Kidney (tissue), 14 donors: Measurements from ENCODE around the gene DNM3. TPM values are rescaled to one million over a fixed set of nuclear protein-coding genes. Genes with fewer than 3 reads are reported as not detected.

Source experiments
- DNase-seq, 5 donors: peaks; one replicate each; pipeline ENCODE4 v3.0.0-alpha.2; 2013 to 2020
- FAIRE-seq: peaks from 2 replicates; lab custom pipeline; 2012; peaks lifted over from hg19 to GRCh38; lab: Jason Lieb, UNC
- H3K27ac ChIP-seq, 2 donors: one replicate each; pipeline ENCODE4 v1.7.0; 2013; ENCODE audit warnings: low read depth in 2 of 2, low read length in 2 of 2, inconsistent platforms in 1 of 2
- H3K27me3 ChIP-seq: one replicate; pipeline ENCODE4 v1.7.1; 2013; ENCODE audit warnings: low read length, inconsistent platforms; ENCODE audit not compliant: control insufficient read depth, insufficient read depth
- H3K36me3 ChIP-seq, 3 donors: one replicate each; pipeline versions ENCODE4 v1.7.0 to v1.7.1; 2013; ENCODE audit warnings: low read length in 3 of 3, control low read depth in 1 of 3, inconsistent platforms in 1 of 3; ENCODE audit not compliant: insufficient read depth in 3 of 3, control insufficient read depth in 2 of 3
- H3K4me1 ChIP-seq, 3 donors: one replicate each; pipeline versions ENCODE4 v1.7.0 to v1.7.1; 2013; ENCODE audit warnings: low read length in 3 of 3, inconsistent platforms in 1 of 3, low read depth in 1 of 3; ENCODE audit not compliant: control insufficient read depth in 2 of 3, insufficient read depth in 2 of 3
- H3K4me3 ChIP-seq, 3 donors: one replicate each; pipeline versions ENCODE4 v1.7.0 to v1.8.1; 2013; ENCODE audit warnings: low read length in 3 of 3, control low read depth in 1 of 3, inconsistent platforms in 1 of 3
- H3K9ac ChIP-seq, 3 donors: one replicate each; pipeline versions ENCODE4 v1.7.0 to v1.7.1; 2013; ENCODE audit warnings: low read length in 3 of 3, control low read depth in 1 of 3, inconsistent platforms in 1 of 3
- H3K9me3 ChIP-seq, 3 donors: one replicate each; pipeline versions ENCODE4 v1.7.0 to v1.7.1; 2013; ENCODE audit warnings: low read length in 3 of 3, control low read depth in 1 of 3, inconsistent platforms in 1 of 3; ENCODE audit not compliant: control insufficient read depth in 2 of 3, insufficient read depth in 1 of 3
- intact Hi-C: fragments of 100-400 bp; cut with DNase I; formaldehyde crosslinking; loops from one replicate; pipeline ENCODE4 v1.11.1; 2022
- polyA plus RNA-seq: library from polyadenylated mRNA; stranded (reverse); fragments of 350-450 nt; fragmentation: Illumina TruSeq; extraction: RNeasy Lipid Tissue Mini Kit (QIAGEN cat#74804); gene quantifications from one replicate; pipeline ENCODE4 v1.2.3, GENCODE V29; 2014; ENCODE audit warnings: low read depth, low replicate concordance; ENCODE audit not compliant: insufficient read depth
- total RNA-seq: library from RNA; stranded (reverse); fragmentation: NEBNext Ultra II Directional; extraction: Animal tissue kit (Norgen Biotek cat#: 25700); gene quantifications from one replicate; pipeline ENCODE4 v1.2.1, GENCODE V29; 2021
- TF ChIP-seq, protein P1 (sequence below): IDR thresholded peaks from 3 replicates; pipeline ENCODE4 v1.5.1; 2012; ENCODE audit warnings: mild to moderate bottlenecking, moderate library complexity, borderline replicate concordance; ENCODE audit not compliant: insufficient read depth; ENCODE audit errors: extremely low read depth
- donor health status: control.
- donor health status: control.
- donor health status: control.
- donor health status: control.
- donor health status: control.
- donor health status: DM: yes; HTN: yes; CAD: no.
- donor health status: Normal renal cell carcinoma (clear cell type).

Gene DNM3
- total and polyA plus RNA-seq, 2 donors from 2014 or later = 5.9 to 19.1 TPM

DNA sequence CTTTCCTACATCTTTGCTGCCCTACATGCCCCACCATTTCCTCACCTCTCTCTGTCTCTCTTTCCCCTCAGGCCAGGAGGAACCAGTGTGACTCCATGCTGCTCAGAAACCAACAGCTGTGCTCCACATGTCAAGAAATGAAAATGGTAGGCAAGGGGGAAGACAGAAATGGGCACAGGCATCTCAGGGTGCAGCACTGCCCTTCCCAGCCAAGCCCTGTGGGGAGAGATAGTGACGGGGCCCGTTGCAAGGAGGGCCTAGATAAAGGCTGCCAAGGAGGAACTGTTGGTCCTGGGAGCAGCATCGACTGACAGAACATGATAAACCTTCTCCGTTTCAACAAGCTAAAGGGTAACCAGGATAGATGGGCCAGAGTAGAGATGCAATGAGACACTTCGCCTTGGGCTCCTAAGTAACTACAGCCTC is 615.1 kb downstream of the DNM3 start:
- no peaks in the 10 kb centered on the region for H3K27me3 ChIP-seq

DNA sequence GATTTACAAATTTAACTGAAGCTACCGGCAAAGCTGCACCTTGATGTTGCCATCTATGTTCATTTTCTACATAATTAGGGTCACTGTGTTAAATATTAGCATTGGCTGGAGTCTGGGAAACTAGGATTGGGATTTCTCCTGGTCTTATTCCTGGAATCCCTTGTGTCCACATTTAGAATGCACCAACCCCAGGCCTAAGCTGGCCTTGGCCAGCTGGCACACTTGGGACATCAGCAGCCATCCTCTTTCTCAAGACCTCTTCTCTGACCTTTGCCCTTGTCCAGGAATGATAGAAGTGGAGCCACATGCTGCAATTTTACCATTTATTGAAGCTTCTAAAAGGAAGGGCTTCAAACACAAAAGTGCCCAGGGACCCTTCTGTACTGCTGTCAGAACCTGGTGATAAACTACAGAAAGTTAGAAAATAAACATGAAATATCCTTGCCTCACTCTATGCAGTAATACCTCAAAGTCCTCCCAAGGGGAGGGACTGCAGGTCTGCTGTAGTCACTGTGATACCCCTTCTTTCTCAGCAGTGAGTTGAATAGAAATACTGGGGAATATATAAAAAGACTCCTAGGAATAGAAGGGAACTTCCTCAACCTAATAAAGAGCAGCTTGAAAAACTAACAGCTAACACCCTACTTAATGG is 616.3 kb downstream of the DNM3 start:
- TF ChIP-seq, protein P1, sequence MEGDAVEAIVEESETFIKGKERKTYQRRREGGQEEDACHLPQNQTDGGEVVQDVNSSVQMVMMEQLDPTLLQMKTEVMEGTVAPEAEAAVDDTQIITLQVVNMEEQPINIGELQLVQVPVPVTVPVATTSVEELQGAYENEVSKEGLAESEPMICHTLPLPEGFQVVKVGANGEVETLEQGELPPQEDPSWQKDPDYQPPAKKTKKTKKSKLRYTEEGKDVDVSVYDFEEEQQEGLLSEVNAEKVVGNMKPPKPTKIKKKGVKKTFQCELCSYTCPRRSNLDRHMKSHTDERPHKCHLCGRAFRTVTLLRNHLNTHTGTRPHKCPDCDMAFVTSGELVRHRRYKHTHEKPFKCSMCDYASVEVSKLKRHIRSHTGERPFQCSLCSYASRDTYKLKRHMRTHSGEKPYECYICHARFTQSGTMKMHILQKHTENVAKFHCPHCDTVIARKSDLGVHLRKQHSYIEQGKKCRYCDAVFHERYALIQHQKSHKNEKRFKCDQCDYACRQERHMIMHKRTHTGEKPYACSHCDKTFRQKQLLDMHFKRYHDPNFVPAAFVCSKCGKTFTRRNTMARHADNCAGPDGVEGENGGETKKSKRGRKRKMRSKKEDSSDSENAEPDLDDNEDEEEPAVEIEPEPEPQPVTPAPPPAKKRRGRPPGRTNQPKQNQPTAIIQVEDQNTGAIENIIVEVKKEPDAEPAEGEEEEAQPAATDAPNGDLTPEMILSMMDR = no peak
- no peak for DNase-seq
- Histone ChIP-seq H3K27ac (no peak overlapping the region), H3K9me3 (no peaks in the 10 kb centered on the region), H3K4me3 (no peak overlapping the region), H3K36me3 (no peaks in the 10 kb centered on the region), H3K27me3 (no peaks in the 10 kb centered on the region), H3K4me1 (no peaks in the 10 kb centered on the region), H3K9ac (no peak overlapping the region)
- no peak for FAIRE-seq
- intact Hi-C loops = no loop called here

More for the DNA sequence above, 615.1 kb downstream of the DNM3 start:
- intact Hi-C loops = no loop called here
- Histone ChIP-seq H3K4me1 (no peaks in the 10 kb centered on the region), H3K9ac (no peak overlapping the region), H3K27ac (no peak overlapping the region), H3K9me3 (no peaks in the 10 kb centered on the region), H3K36me3 (no peaks in the 10 kb centered on the region), H3K4me3 (no peak overlapping the region)
- TF ChIP-seq, protein P1 = no peak
- FAIRE-seq = no peak
- DNase-seq = no peak

DNA sequence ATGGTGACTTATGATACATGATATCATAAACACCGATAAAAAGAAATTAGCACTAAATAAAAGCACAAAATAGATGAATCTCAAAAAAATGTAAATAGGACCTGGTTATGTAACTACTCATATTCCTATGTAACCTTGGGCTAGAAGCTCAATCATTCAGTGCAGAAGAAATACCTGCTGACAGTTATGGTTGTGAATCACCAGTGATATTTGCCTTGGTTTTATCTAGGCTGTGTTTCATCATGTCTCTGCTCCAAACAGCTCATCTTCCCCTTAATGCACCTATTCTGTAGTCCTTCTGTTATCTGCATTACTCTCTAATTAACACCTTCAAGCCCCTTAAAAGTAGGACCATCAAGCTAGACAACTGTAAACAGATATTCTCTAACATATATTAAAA is 618.9 kb downstream of the DNM3 start:
- Histone ChIP-seq H3K4me3 (no peak overlapping the region), H3K36me3 (no peaks in the 10 kb centered on the region), H3K9me3 (no peaks in the 10 kb centered on the region), H3K27me3 (no peaks in the 10 kb centered on the region), H3K27ac (no peak overlapping the region), H3K4me1 (no peaks in the 10 kb centered on the region), H3K9ac (no peak overlapping the region)
- FAIRE-seq (no peak), DNase-seq (no peak)
- TF ChIP-seq, protein P1 = no peak
- intact Hi-C loops = no loop called here
